Medulla oblongata (tissue), 1 donor: ENCODE results near the gene DLG4.

Source experiments
- DNase-seq: peaks from one replicate; pipeline ENCODE4 v3.0.0-alpha.2; 2015; ENCODE audit errors: extremely low spot score

DLG4 gene

GRCh38 chr17:7214300-7215135 is 5.1 kb downstream of the DLG4 start:
- peak; percentile 98 for DNase-seq

- peak; percentile 63 for DNase-seq
Observed at GRCh38 chr17:7213895-7214299, 5.7 kb downstream of the DLG4 start.

- DNase-seq = no peak
Observed at GRCh38 chr17:7211491-7212273, 8.0 kb downstream of the DLG4 start.

- DNase-seq = no peak
Observed at GRCh38 chr17:7208754-7209460, 10.7 kb downstream of the DLG4 start.

GRCh38 chr17:7208027-7208571 is 11.5 kb downstream of the DLG4 start:
- DNase-seq = no peak

- no peak for DNase-seq
Observed at GRCh38 chr17:7207120-7208001, 12.3 kb downstream of the DLG4 start.

GRCh38 chr17:7205561-7205960 is 14.1 kb downstream of the DLG4 start:
- DNase-seq = no peak

GRCh38 chr17:7204828-7205461 is 14.7 kb downstream of the DLG4 start:
- peak; percentile 88 for DNase-seq

GRCh38 chr17:7204336-7204735 is 15.3 kb downstream of the DLG4 start:
- no peak for DNase-seq

GRCh38 chr17:7203391-7203790 is 16.2 kb downstream of the DLG4 start:
- no peak for DNase-seq

GRCh38 chr17:7196651-7197401 is 22.8 kb downstream of the DLG4 start:
- no peak for DNase-seq

- no peak for DNase-seq
Observed at GRCh38 chr17:7195971-7196370, 23.7 kb downstream of the DLG4 start.

GRCh38 chr17:7192271-7192937 is 27.2 kb downstream of the DLG4 start:
- no peak for DNase-seq

- peak; percentile 37 for DNase-seq
Observed at GRCh38 chr17:7191571-7192270, 27.9 kb downstream of the DLG4 start.

GRCh38 chr17:7191069-7191468 is 28.6 kb downstream of the DLG4 start:
- DNase-seq = no peak

GRCh38 chr17:7190276-7190917 is 29.2 kb downstream of the DLG4 start:
- no peak for DNase-seq

GRCh38 chr17:7186241-7186640 is 33.4 kb downstream of the DLG4 start:
- no peak for DNase-seq

GRCh38 chr17:7184647-7185046 is 35.0 kb downstream of the DLG4 start:
- no peak for DNase-seq
